Measurements from ENCODE around the gene TRIM6. TPM values are rescaled to one million over a fixed set of nuclear protein-coding genes. Genes with fewer than 3 reads are reported as not detected.
"Not testable (repeated sequence)": the region's sequence is repeated elsewhere in the genome, so short reads cannot be mapped to it uniquely, and the experiment has no call there.

TRIM6 gene
- total RNA-seq, 3 donors from 2014 or later = 0.14 to 0.30 TPM; not detected in 1

DNA sequence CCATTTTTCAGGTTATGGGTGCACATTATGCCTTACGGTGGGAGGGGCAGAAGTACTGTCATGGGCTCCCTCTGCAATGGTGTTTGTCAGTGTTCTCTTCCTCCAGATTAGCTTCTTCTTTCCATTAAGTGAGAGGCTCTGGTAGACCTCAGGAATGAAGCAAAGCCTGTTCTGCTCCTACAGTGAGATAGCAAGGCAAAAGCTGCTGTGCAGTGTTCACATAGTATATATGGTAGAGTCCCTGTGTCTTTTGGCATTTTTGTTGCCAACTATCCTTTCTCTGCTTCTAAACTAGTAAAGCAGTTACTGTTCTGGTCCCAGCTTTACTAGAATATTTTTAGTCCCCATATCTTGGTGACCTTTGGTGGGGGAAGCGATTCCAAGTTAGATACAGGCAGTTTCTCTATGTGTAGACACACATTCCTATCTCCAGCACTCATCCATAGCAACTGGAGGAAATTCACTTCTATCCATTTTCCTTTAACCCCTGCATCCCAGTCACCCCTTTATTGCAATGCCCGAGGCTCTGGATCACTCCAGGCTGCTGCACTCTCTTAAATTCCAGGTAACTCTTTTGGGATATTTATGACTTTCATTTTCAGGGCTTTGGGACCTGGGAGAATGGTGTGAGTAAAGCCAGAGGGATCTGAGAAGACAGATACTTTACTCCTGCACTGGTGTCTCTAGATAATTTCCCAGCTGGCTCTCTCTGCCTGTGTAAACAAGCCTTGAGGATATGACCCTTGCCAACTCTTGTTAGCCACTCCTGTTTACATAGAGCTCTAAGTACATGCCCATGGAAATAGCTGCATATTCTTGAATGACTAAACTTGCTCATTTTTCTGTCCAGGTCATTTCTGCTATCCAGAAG lies 24.4 kb downstream of the TRIM6 start:
- peaks cover 25% of the 10 kb centered on the region for H3K4me1 Mint-ChIP-seq (ENCODE audit: low read depth)
- no peak for DNase-seq
- ATAC-seq = no peak
- H3K9me3 Mint-ChIP-seq = no peaks in the 10 kb centered on the region
- no peaks in the 10 kb centered on the region for H3K27me3 Mint-ChIP-seq (ENCODE audit: low read depth)
- H3K4me3 Mint-ChIP-seq = no peak overlapping the region
- no peaks in the 10 kb centered on the region for H3K36me3 Mint-ChIP-seq (ENCODE audit: insufficient read depth)

DNA sequence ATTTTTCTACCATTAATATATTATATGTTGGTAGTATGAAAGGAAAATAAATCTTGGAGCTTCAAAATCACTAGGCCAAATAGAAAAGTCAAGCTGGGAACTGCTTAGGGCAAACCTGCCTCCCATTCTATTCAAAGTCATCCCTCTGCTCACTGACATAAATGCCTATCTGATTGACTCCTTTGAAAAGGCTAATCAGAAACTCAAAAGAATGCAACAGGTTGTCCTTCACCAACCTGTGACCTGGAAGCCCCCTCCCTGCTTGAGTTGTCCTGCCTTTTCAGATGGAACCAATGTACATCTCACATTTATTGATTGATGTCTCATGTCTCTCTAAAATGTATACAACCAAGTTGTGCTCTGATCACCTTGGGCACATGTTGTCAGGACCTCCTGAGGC lies 25.1 kb downstream of the TRIM6 start:
- Mint-ChIP-seq H3K36me3 (ENCODE audit: insufficient read depth) (no peaks in the 10 kb centered on the region), H3K4me1 (ENCODE audit: low read depth) (peaks cover 32% of the 10 kb centered on the region), H3K9me3 (no peaks in the 10 kb centered on the region), H3K4me3 (no peak overlapping the region), H3K27me3 (ENCODE audit: low read depth) (no peaks in the 10 kb centered on the region)
- DNase-seq (no peak), ATAC-seq (no peak)

DNA sequence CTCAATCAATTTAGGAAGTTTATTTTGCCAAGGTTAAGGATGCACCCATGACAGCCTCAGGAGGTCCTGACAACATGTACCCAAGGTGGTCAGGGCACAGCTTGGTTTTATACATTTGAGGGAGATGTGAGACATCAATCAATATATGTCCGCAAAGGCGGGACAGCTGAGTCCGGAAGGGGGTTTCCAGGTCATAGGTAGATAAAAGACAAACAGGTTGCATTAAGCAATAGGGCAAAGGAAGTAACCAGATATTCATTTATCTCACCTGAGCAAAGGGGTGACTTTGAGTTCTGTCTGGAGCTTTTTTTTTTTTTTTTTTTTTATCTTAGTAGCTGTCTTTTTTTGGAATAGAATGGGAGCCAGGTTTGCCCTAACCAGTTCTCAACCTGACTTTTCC lies 26.4 kb downstream of the TRIM6 start:
- Mint-ChIP-seq H3K4me3 (no peak overlapping the region), H3K9me3 (no peaks in the 10 kb centered on the region), H3K4me1 (ENCODE audit: low read depth) (peaks cover 44% of the 10 kb centered on the region), H3K27me3 (ENCODE audit: low read depth) (no peaks in the 10 kb centered on the region), H3K36me3 (ENCODE audit: insufficient read depth) (no peaks in the 10 kb centered on the region)
- no peak for ATAC-seq
- DNase-seq = no peak

DNA sequence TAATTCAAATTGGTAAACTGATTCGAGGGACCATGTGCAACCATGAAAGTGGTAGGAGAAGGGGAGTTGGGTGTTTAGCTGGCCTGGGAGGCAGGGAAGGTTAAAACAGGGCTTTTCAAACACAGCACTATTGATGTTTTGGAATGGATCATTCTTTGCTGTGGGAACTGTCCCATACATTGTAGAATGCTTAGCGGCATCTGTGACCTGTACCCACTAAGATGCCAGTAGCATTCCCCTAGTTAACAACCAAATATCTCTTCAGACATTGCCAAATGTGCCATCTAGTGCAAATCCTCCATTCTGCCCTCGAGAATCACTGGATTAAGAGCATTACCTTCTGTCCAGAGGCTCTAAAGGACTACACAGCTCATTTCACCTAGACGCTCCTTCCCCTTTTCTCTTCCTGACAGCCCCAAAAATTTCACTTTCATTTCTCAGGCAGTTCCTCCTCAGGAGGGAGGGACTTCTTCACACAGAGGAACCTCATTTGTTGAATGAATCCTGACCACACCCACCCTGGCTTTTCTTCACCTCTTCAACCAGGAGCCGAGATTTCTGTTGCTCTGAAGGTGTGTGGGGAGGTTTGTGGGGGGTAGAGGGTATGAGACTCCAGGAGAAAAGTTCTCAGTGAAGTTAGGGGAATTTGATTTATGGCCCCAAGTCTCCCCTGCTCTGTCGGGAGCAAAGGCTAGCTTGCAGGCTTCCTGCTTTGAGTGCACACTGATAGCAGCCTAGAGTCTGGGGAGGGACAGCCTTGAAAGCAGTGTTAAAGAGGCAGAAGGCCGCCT lies 28.2 kb downstream of the TRIM6 start, which contains the start of gene TRIM34:
TRIM34 (plus strand) TSS at position 513 of the 791 bp plus-strand sequence. CDS start 7,331 bp downstream, outside the sequence.
- Mint-ChIP-seq H3K9me3 (no peaks in the 10 kb centered on the region), H3K4me1 (ENCODE audit: low read depth) (peaks cover 54% of the 10 kb centered on the region), H3K36me3 (ENCODE audit: insufficient read depth) (peaks cover 6% of the 10 kb centered on the region), H3K27me3 (ENCODE audit: low read depth) (no peaks in the 10 kb centered on the region), H3K4me3 (peak within 1 kb of the TSS; percentile 86)
- ATAC-seq (peak; percentile 96 to 98), DNase-seq (peak; percentile 44)

DNA sequence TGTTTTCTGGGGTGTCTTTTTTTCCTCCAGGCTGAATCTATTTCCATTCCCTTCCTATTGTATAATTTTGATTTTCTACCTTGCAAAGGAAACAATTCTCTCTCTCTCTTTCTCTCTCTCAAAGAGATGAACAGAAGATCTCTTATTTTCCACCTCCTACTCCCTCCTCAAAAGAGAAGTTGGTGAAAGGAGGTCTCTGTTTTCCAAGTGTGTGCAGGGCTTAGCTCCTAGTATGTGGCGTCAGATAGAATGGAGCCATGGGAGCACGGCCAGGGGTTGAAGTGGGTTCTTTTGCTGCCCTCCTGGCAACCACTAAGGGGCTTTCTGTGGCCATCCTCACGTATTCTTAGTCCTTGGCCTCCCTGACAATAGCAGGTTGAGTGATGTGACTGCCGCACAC lies 28.8 kb downstream of the TRIM6 start:
- Mint-ChIP-seq H3K36me3 (ENCODE audit: insufficient read depth) (peaks cover 6% of the 10 kb centered on the region), H3K4me3 (peak overlapping the region; percentile 86), H3K4me1 (ENCODE audit: low read depth) (peaks cover 54% of the 10 kb centered on the region), H3K27me3 (ENCODE audit: low read depth) (no peaks in the 10 kb centered on the region), H3K9me3 (no peaks in the 10 kb centered on the region)
- DNase-seq (no peak), ATAC-seq (no peak)

DNA sequence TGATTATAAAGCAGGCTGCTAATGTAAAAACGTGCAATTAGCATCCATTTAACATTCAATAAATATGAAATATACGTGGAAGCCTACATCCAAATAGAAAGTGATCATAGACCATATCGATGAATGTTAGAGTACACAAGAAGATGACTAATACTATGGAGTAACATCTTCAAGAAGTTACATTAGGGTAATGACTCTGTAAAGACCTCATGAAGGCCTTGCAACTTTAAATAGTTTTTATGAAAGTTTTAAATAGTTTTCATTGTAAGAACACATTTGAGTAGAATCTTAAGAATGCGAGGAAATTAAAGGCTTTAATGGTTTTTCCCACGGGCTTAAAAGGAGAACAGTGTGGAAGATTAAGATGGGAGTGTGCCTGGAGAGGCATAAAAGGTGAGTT lies 29.8 kb downstream of the TRIM6 start:
- no peak for ATAC-seq
- peak overlapping the region; percentile 86 for H3K4me3 Mint-ChIP-seq

DNA sequence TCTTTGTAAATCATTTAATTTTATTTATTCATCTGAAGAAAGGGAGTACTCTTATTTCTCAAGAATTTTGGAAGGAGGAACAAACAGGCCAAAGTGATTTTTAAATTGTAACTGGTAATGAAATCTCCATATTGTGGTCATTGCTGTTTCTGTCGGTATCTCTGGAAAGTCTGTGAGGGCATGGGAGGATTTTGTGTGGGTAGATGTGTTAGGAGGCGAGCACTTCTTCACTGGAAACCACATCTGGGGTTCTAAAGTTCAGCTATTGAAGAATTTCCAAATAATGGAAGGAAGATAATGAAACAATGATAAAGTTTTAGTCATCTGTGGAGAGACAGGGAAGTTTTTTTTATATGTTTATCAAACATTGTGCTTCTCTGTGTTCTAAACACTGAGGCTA lies 35.0 kb downstream of the TRIM6 start:
- ATAC-seq (no peak), DNase-seq (no peak)
- no peaks in the 10 kb centered on the region for H3K27me3 Mint-ChIP-seq (ENCODE audit: low read depth)
- no peak overlapping the region for H3K4me3 Mint-ChIP-seq
- peaks cover 40% of the 10 kb centered on the region for H3K36me3 Mint-ChIP-seq (ENCODE audit: insufficient read depth)
- H3K9me3 Mint-ChIP-seq = no peaks in the 10 kb centered on the region
- H3K4me1 Mint-ChIP-seq (ENCODE audit: low read depth) = peaks cover 42% of the 10 kb centered on the region

More for the DNA sequence above, 29.8 kb downstream of the TRIM6 start:
- DNase-seq = no peak
- Mint-ChIP-seq H3K36me3 (ENCODE audit: insufficient read depth) (peaks cover 6% of the 10 kb centered on the region), H3K27me3 (ENCODE audit: low read depth) (no peaks in the 10 kb centered on the region), H3K4me1 (ENCODE audit: low read depth) (peaks cover 57% of the 10 kb centered on the region), H3K9me3 (no peaks in the 10 kb centered on the region)

DNA sequence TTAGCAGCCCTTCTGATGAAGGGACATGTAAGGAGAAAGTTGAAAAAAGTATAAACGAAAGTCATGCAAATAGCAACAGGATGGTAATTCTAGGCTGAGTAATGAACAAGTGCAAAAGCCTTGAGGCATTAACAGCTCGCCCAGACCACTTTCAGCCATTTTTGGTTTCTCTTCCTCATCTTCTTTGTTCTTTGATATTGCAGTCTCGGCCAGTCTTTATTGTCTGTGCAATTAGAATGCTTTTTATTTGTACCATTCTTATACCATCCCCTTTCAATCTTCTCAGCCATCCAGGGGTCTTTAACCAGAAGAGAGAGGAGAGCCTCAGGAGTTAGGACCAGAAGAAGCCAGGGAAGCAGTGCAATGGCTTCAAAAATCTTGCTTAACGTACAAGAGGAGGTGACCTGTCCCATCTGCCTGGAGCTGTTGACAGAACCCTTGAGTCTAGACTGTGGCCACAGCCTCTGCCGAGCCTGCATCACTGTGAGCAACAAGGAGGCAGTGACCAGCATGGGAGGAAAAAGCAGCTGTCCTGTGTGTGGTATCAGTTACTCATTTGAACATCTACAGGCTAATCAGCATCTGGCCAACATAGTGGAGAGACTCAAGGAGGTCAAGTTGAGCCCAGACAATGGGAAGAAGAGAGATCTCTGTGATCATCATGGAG lies 35.7 kb downstream of the TRIM6 start:
- ATAC-seq (no peak), DNase-seq (no peak)
- Mint-ChIP-seq H3K4me3 (no peak overlapping the region), H3K36me3 (ENCODE audit: insufficient read depth) (peaks cover 45% of the 10 kb centered on the region), H3K9me3 (no peaks in the 10 kb centered on the region), H3K27me3 (ENCODE audit: low read depth) (no peaks in the 10 kb centered on the region), H3K4me1 (ENCODE audit: low read depth) (peaks cover 35% of the 10 kb centered on the region)

DNA sequence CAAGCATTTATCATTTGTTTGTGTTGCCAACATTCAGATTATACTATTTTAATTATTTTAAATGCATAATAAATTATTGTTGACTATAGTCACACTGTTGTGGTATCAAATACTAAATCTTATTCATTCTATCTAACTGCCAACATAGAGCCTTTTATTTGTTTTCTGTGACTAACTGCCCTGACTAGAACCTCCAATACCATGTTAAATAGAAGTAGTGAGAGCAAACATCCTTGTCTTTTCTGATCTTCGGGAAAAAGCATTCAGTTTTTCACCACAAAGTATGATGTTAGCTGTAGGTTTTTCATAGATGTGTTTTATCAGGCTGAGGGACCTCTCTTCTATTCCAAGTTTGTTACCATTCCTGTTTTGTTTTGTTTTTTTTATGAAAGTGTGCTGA lies 43.5 kb downstream of the TRIM6 start:
- Mint-ChIP-seq H3K4me1 (ENCODE audit: low read depth) (no peaks in the 10 kb centered on the region), H3K4me3 (no peak overlapping the region), H3K27me3 (ENCODE audit: low read depth) (no peaks in the 10 kb centered on the region), H3K36me3 (ENCODE audit: insufficient read depth) (peaks cover 73% of the 10 kb centered on the region), H3K9me3 (no peaks in the 10 kb centered on the region)
- no peak for ATAC-seq
- DNase-seq = no peak

DNA sequence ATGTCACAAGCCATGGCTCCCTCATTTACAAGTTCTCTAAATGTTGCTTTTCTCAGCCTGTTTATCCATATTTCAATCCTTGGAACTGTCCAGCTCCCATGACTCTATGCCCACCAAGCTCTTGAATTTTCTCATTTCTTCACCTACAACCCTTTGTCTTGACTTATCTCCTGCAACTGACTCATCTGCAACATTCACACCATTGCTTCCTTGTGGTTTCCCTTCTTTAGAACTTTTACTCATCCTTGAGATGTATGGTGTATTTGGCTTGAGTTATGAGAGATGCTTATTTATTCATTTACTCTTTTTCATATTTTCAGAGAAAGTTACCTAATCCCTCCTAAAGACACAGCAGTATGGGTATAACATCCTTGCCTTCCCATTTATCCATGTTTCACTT lies 47.1 kb downstream of the TRIM6 start:
- no peaks in the 10 kb centered on the region for H3K27me3 Mint-ChIP-seq (ENCODE audit: low read depth)
- H3K9me3 Mint-ChIP-seq = no peaks in the 10 kb centered on the region
- no peak for DNase-seq
- peak in 1 of 2 donors; percentile 41 for ATAC-seq
- H3K4me3 Mint-ChIP-seq = no peak overlapping the region
- H3K4me1 Mint-ChIP-seq (ENCODE audit: low read depth) = no peaks in the 10 kb centered on the region
- H3K36me3 Mint-ChIP-seq (ENCODE audit: insufficient read depth) = peaks cover 49% of the 10 kb centered on the region

DNA sequence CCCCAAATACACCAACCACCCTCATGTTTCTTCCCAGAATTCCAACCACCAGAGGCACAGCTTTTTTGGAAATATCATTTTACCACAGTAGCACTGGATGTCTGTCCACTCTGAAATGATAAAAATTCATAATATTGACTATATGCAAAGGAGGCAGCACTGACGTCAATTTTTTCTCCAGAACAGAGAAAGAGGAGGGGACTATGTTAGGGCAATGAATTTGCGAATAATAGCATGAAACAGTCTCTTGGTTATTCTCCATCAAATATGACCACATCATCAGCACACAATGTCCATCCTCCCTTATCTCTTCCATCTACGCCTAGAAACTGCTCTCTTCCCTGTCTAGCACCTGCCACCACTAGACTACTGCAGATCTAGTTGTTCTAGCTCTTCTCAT lies 49.7 kb downstream of the TRIM6 start:
- no peaks in the 10 kb centered on the region for H3K27me3 Mint-ChIP-seq (ENCODE audit: low read depth)
- peaks cover 31% of the 10 kb centered on the region for H3K36me3 Mint-ChIP-seq (ENCODE audit: insufficient read depth)
- no peak for ATAC-seq
- H3K4me3 Mint-ChIP-seq = no peak overlapping the region
- H3K9me3 Mint-ChIP-seq = no peaks in the 10 kb centered on the region
- no peaks in the 10 kb centered on the region for H3K4me1 Mint-ChIP-seq (ENCODE audit: low read depth)
- no peak for DNase-seq

DNA sequence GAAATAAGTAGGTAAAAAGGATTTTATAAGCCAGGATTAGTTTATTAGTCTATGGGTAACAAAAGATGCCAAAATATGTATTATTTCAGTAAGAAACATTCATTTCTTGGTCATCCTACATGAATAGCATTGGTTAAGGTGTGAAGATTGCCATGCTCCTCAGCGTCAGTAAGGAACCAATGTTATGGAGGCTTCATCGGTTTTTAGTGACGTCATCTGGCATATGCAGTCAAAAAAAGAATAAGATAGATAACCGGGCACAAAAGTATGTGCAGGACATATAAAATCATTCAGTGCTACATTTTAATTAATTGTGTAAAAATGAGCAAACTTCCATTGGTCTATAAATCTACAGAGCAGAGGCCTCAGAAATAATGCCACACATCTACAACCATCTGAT lies 59.0 kb downstream of the TRIM6 start:
- Mint-ChIP-seq H3K9me3 (no peaks in the 10 kb centered on the region), H3K36me3 (ENCODE audit: insufficient read depth) (peaks cover 17% of the 10 kb centered on the region)
- DNase-seq = no peak

DNA sequence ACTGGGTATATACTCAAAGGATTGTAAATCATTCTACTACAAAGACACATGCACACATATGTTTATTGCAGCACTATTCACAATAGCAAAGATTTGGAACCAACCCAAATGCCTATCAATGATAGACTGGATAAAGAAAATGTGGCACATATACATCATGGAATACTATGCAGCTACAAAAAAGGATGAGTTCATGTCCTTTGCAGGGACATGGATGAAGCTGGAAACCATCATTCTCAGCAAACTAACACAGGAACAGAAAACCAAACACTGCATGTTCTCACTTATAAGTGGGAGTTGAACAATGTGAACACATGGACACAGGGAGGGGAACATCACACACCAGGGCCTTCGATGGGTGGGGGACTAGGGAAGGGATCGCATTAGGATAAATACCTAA lies 60.5 kb downstream of the TRIM6 start:
- H3K9me3 Mint-ChIP-seq; H3K4me3 Mint-ChIP-seq; ATAC-seq; H3K4me1 Mint-ChIP-seq (ENCODE audit: low read depth); H3K27me3 Mint-ChIP-seq (ENCODE audit: low read depth); DNase-seq: not testable (repeated sequence)
- H3K36me3 Mint-ChIP-seq (ENCODE audit: insufficient read depth) = peaks cover 15% of the 10 kb centered on the region

More for the DNA sequence above, 59.0 kb downstream of the TRIM6 start:
- Mint-ChIP-seq H3K4me1 (ENCODE audit: low read depth) (no peaks in the 10 kb centered on the region), H3K27me3 (ENCODE audit: low read depth) (no peaks in the 10 kb centered on the region), H3K4me3 (no peak overlapping the region)
- ATAC-seq = no peak

DNA sequence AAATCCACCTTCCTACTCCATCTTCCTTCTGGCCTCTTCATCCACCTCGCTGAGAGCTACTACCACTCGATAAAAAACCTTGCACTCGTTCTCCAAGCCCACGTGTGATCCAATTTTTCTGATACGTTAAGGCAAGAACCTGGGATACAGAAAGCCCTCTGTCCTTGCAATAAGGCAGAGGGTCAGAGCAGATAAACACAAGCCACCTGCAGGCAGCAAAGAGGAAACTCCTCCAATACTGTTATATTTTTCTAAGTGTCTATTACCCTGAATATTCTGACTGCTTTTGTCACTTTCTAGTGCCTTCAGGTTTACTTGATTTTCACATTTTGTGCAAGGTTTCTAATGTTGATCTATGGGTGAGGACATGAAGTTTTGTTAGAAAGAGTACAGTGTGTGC lies 61.9 kb downstream of the TRIM6 start:
- Mint-ChIP-seq H3K4me3 (no peak overlapping the region), H3K27me3 (ENCODE audit: low read depth) (no peaks in the 10 kb centered on the region), H3K9me3 (no peaks in the 10 kb centered on the region), H3K4me1 (ENCODE audit: low read depth) (no peaks in the 10 kb centered on the region), H3K36me3 (ENCODE audit: insufficient read depth) (peaks cover 11% of the 10 kb centered on the region)
- no peak for ATAC-seq
- DNase-seq = no peak
